GM20431 (cell line): ENCODE data around the gene RPRD1B.

Experiments
- in situ Hi-C: fragments of 300-500 bp; cut with MseI, MboI; formaldehyde crosslinking; loops from one replicate; pipeline ENCODE4 v1.15.0; 2020; ENCODE audit warnings: low sequenced_read_pairs; ENCODE audit not compliant: unreplicated experiment

Gene RPRD1B

DNA sequence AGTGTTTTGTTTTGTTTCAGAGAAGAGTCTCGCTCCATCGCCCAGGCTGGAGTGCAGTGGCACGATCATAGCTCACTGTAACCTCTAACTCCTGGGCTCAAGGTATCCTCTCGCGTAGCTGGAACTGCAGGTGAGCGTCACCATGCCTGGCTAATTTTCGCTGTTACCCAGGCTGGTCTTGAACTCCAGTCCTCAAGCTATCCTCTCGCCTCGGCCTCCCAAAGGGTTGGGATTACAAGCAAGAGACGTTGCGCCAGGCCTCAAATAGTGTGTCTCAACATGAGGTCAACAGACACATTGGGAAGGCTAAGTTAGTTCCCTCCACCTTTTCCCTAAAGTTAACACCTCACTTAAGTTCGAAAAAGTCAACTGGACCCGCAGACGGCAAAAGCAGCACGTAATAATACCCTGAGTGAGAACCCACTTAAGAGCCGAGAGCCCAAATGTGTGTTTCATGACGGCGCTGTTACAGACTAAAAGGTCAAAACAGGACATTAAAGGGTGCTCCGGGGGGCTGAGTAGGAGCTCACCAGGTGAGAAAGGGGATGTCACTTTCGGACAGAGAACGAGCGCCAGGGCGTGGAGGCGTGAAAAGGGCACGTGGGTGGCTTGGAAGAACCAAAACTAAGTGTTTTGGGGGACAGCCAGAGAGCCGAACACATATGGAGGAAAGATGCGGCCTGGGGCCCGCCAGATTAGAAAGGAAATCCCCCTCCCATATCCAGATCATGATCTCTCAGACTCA is 789 bp upstream of the RPRD1B start:
- in situ Hi-C loops = no loop called here

DNA sequence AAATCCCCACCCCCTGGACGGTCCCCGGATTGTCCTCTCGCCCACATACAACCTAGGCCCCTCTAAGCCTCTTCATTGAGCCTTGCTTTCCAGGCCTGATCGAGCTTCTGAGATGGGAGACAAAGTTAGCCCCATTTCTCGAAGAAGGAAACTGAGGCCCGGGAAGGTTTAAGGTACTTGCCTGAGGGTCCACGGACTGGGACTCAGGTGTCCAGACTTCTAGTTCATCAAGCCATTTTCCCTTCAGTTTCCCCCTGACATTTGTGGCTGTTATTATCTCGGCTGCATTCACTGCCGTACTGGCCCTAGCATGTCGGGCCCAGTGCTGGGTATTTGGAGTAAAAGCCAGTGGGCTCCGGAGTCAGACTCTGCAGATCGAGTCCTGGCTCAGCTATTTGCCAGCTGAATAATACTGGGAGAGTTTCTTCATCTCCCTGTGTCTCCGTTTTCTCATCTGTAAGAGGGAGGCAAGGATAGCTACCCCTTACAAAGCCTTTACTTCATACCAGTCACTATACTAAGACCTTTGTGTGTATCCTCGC is 633 bp downstream of the RPRD1B start:
- in situ Hi-C loops = no loop called here

DNA sequence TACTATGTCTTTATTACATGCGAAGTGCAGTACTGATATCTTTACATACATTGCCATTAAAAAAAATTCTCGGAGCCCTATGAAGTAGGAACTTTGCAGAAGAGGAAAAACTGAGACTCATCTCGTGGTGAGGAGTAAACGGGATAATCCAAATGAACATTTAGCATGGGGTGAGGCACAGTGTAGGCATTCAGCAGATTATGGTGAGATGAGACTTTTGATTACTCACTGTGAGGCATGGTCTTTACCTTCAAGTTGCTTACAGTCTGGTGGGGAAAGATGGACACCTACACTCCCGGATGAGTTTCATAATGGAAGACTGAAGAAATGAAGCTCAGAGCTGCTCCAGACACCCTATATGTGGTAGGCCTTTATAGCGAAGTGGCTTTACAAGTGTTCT is 1.4 kb downstream of the RPRD1B start:
- in situ Hi-C loops = no loop called here

DNA sequence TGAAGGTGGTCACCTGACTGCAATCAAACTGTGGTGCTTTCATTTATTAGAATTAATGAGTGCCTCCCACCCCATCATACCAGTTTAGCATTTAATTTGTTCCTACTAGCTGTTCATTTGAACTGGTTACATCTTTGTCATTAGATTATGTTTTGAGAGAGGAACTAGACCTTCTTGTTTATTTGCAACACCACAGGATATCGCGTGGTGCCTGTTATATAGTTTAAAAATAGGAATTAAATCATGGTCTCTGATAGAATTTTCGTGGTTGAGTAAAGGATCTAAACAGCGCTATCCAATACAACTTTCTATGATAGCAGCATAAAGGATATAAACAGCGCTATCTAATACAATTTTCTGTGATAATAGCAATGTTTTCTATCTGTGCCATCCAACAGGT is 2.8 kb downstream of the RPRD1B start:
- in situ Hi-C loops = no loop called here

DNA sequence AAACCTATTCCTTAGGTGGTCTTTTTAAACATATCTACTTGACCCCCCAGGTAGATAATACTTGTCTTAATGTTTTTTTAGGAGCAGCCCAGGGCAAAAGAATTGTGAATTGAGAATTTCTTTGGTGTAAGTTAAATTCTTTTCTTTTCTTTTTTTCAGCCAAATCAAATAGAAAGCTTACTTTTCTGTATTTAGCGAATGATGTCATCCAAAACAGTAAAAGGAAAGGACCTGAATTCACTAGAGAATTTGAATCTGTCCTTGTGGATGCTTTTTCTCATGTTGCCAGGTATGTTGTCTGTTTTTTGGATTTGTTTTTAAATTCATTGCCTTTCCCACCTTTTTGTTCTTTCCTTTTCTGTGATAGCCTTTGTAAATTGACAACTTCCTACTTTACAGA is 6.7 kb downstream of the RPRD1B start:
- in situ Hi-C loops = no loop called here

DNA sequence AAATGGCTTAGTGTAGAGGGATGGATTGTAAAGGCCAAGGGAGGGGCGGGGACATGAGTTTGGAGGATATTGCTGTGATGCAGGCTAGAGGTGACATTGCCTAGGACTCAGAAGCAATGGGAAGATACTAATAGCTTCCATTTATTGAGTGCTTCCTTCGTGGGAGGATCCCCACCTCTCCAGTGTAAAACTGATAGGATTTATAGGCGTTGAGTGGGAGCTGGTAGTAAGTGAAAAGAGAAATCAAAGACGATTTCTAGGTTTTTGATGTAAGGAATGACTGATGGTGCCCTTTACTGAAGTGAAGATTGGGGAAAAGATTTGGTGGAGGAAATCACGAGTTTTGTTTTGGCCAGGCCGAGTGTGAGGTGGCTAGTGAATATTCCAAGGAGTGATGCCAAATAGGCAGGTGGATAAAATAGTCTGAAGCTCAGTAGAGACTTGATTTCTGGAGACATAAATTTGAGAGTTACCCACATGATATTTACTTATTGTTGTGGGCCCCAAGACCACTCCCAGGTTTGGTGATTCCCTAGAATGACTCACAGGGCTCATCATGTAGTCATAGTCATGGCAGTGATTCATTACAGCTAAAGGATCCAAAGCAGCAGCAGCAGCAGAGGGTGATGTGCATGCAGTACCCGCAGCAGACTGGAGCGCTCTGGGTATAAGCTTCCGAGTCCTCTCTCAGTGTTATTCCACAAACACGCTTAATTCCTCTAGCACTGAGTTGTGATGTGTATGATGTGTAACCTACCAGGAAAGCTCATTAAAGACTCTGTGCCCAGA is 10.2 kb downstream of the RPRD1B start:
- in situ Hi-C loops = no loop called here

DNA sequence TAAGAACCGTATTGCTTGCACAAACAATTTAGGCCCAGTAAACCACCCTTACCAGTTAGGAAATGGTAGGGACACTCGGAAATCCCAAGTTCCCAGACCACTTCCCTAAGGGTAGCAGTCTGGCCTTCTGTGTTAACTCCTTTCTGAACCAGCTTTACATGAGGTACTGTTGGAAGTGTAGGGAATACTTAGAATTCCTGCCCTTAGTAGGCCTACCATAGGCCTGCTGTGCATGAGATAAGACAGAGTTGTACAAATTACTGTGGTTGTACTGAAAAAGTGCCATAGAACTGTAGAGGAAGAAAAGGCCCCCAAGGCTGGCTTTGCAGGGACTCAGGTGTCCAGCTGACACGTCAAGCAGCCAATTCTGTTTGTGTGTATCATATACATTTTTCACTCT is 11.1 kb downstream of the RPRD1B start:
- in situ Hi-C loops = no loop called here

DNA sequence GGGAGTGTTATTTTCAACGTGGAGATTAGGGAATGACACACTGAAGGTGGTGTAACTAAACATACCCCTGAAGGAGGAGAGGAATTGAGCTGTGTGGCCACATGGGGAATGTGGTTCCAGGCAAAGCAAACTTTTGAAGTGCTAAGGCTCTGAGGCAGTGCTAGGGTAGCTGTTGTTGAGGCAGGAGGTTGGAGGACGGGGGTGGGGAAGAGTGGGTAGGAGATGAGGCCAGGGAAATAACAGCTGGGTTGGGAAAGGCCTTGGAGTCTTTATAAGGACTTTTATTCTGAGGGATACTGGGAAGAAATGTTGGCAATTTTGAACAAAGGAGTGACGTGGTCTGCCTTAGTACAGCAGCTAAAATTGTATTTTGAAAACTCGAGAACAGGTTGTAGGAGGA is 13.0 kb downstream of the RPRD1B start:
- in situ Hi-C loops = no loop called here

DNA sequence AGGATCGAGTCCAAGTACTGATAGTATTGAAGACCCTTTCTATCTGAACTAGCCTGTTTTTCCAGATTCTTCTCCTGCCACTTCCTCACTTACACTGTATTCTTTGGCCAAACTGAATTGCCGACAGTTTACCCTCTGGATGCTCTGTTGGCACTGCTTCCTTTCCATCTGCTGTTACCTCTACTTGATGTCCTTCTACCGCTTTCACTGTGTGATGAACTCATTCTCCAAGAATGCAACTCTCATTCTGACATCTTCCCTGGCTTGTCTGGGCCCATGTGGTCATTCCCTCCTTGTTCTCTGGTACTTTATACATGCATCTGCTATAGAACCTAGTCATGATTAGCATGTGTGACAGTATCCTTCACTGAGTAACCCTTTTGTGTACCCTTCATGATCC is 16.3 kb downstream of the RPRD1B start:
- in situ Hi-C loops = loop anchor here (10.0 kb wide), 1 partner anchor 175 kb away; no protein-coding TSS in a partner anchor

DNA sequence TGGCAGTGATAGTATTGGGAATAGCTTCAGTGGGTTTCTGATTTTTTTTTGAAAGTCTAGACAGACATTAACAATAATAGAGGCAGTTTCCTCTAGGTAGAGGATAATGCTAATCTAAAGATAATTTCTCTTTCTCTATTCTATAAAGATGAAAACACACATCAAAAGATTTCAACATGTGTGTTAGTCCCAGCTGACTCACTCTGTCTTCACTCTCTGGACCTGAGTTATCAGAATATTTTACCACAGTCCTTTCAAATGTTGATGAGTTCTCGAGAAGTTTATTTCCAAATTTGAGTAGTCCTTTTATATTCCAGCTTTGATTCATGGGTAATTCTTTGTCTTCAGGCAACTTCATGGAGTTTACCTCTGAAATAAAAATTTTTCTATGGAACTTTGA is 17.1 kb downstream of the RPRD1B start:
- in situ Hi-C loops = loop anchor here (10.0 kb wide), 1 partner anchor 174 kb away; no protein-coding TSS in a partner anchor

DNA sequence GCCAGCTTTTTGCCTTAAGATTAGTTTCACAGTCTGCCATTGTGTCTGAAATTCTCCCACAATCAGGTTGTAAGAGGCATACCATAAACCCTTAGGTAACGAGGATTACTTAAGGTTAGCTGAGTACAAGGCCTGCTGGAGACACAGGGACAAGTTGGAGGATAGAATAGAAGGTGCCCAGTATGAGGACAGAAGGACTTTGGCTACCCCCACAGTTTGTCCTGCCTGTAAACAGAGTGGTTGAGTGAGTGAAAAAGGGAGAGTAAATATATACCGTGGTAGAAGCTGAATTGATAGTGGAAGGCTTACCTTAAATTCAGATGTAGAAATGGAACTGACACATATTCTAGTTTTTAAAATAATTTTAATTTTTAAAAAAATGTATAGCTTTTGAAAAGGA is 19.3 kb downstream of the RPRD1B start:
- in situ Hi-C loops = loop anchor here (10.0 kb wide), 1 partner anchor 172 kb away; no protein-coding TSS in a partner anchor

DNA sequence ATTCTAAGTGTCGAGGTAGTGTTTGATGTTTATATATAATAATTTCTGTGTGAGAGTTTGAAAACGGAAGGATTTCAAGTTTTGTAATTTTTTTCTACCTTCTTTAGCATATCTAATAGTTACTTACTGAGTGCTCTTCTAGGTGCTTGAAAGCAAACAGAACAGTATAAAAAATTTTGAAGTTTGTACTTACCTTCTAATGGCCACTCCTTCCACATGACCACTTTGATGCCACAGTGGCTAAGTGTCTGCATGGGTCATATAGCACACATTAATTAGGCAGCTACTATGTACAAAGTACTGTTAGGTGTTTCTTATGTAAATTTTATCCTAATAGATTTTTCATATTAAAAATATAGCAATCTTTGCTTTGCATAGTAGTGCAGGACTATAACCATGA is 21.1 kb downstream of the RPRD1B start:
- in situ Hi-C loops = loop anchor here (10.0 kb wide), 1 partner anchor 170 kb away; no protein-coding TSS in a partner anchor

DNA sequence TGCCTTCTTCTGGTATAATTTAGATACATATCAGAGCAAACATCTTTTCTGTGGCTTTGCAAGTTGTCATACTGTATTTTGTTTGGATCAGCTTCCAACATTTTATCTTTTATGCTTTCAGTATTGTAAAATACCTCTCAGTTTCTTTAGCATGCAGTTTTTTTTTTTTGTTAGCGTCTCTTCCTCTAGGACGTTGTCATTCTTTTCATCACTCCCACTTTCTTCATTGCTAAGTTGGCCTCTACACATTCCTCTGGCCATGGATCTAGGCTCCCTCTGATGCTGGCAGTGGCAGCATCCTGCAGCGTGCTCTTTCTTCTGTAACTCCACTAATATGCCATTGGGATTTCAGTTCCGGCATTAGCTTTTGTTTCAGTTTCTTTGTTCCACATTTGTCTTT is 21.7 kb downstream of the RPRD1B start:
- in situ Hi-C loops = loop anchor here (10.0 kb wide), 1 partner anchor 170 kb away; no protein-coding TSS in a partner anchor

DNA sequence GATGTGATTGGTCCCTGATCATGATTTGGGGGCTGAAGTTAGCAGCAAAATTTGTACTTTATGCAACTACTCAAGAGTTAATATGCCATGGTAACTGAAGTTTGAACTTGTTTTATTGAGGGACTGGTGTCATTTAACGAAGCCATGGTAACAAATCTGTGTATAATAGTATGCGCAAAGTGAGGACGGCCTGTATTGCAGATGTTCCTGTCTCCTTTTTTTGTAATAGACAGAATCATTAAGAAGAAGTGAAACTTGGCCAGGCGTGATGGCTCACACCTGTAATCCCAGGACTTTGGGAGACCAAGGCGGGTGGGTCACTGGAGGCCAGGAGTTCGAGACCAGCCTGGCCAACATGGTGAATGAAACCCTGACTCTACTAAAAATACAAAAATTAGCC is 22.3 kb downstream of the RPRD1B start:
- in situ Hi-C loops = loop anchor here (10.0 kb wide), 1 partner anchor 169 kb away; no protein-coding TSS in a partner anchor

DNA sequence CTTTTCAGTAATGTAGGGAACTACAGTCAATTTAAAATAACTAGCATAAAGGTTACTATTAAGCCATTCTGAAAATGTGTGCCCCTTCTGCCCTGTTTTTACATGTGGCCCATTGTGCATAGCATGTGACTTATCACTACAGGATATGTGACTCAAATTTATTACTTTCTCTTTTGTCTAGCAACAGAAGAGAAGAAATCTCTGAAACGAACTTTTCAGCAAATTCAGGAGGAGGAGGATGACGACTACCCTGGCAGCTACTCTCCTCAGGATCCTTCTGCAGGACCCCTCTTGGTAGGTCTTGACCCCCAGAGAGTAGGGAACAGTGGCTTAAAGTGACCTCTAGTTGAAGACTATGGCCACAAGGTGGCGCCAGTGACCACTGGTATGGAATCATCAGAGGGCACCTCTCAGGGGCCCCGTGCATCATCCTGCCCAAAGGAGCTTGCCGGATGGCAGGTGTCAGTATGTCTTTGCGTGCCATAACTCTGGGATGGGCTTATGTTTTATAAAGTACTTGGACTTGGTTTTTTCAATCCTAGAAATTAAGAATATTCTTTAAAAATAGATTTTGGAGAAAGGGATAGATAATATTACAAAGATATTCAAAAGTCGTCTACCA is 23.9 kb downstream of the RPRD1B start:
- in situ Hi-C loops = loop anchor here (10.0 kb wide), 1 partner anchor 167 kb away; no protein-coding TSS in a partner anchor

DNA sequence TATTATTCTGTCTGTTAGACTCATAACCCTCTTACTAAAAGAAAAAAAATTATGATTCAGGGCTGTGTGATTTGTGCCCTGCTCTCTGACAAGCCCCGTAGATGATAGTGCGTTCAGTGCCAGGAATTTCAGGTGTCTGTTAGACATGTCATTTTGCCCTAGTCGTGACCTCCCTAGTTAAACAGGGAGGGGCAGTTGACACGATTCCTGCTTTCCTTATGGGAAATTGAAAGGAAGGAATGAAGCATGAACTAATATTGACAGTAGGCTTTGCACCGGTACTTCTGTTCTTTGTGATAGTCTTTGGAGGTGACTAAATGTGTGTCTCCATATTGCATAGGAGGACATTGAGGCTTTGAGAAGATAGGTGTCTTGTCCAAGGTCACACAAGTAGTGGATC is 26.3 kb downstream of the RPRD1B start:
- in situ Hi-C loops = loop anchor here (10.0 kb wide), 1 partner anchor 165 kb away; no protein-coding TSS in a partner anchor

DNA sequence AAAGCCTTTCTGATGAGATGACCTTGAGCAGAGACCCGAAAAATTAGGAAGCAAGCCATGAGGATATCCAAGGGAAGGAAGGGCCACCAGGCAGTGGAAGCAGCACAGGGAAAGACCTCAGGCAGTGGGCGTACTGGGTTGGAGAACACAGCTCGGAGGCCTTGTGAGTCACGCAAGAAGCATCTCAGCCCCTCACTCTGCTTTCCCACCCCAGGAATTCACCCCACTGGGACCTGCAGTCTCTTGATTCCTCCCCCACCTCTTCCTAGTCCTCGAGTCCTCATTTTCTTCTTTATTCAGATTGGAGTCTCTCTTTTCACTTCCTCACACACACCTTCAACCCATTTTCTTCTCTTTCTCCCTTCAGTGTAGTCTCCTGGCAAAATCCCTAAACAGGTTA is 27.0 kb downstream of the RPRD1B start:
- in situ Hi-C loops = no loop called here

DNA sequence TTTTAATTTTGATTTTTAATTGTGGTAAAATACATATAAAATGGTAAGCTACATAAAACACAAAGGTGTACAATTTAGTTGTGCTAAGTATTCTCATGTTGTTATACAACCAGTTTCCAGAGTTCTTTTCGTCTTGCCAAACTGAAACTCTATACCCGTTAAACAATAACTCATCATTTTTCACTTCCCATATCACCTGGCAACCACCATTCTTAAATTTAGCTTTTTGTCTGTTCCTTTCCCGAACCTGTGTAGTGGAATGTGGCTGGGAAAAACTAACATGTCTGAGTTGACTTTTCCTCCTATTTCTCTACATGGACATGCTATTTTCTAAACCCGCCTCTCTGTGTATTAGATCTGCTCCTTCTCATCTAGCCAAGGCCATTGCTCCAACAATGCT is 27.6 kb downstream of the RPRD1B start:
- in situ Hi-C loops = no loop called here

DNA sequence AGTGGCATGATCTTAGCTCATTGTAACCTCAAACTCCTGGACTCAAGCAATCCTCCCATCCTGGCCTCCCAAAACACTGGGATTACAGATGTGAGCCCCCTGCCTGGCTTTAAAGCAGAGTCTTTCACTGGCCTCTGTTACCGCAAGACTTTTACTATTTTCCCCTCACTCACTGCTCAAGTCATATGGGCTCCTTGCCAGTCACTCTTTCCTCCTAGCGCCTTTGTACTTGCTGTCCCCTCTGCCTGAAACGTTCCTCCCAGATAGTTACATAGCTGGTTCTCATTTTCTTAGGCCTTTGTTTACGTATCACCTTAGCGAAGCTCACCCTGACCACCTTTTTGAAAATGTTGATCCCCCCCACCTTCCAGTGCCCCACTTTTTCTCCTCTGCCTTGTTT is 29.3 kb downstream of the RPRD1B start:
- in situ Hi-C loops = no loop called here

DNA sequence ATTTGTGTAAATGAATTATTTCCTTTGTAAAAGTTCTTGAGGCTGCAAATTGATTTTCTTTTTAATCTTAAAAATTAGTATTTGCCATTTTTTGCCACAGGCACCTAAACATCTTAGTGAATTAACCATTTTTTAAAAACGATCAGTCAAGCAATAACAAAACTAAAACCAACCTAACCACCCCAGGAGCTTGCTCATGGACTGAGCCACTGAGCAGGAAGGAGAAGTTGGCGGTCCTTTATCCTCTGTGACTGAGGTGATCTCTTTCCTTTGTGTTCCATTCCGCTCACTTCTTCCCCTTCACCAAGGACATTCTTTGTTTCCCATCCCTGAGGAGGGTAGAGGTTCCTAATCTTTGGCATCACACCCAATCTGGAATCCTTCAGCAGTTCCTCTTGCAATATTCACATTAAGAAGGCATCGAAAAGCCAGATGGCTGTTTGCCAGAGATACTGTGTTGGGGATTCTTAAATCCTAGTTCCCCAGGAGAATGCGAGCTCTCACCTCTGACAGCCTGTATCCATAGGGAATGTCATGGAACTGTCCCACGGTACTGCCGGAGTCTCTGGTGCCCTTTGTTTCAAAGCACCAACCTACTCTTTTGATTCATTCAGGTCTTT is 30.5 kb downstream of the RPRD1B start:
- in situ Hi-C loops = no loop called here
